ENCODE results near the gene ADGRF5.

Gene ADGRF5

DNA sequence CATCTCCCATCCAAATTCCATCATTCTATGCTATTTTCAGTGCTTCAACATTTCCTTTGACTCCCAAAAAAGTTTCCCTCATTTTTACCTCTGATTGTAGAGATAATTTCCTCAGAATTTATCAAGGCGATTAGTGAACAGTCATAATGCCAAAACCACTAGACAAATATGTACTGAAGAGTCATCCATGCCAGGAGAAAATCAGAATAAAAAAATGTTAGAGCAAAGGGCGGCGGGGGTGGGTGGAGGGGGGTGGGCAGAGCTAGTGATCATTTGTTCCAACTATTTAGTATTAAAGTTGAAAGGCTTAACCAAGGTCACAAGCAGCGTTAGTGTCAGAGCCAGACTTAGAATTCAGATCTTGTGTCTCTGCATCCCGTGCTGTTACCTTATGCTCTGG lies 5.3 kb upstream of the ADGRF5 start:
- no peak for DNase-seq

DNA sequence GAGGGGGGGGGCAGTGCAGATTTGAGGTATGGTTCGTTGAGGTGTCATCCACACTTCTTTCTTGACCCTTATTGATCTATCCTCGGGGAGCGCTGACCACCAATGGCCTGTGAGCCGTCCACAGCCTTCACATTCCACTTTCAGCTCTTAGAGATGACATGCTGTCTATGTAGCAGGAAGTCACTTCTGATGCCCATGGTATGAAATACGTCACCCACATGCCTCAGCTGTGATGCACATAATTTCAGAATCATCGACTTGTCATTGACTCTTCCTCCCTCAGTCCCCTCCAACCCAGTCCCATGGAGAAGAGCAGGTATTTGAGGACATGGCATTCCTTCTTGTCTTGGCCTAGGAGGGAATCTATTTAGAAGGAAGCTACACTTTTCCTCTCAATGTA lies 4.7 kb upstream of the ADGRF5 start:
- no peak for DNase-seq

GRCh38 chr6:46925563-46926253 lies 4.0 kb upstream of the ADGRF5 start:
- DNase-seq = no peak

DNA sequence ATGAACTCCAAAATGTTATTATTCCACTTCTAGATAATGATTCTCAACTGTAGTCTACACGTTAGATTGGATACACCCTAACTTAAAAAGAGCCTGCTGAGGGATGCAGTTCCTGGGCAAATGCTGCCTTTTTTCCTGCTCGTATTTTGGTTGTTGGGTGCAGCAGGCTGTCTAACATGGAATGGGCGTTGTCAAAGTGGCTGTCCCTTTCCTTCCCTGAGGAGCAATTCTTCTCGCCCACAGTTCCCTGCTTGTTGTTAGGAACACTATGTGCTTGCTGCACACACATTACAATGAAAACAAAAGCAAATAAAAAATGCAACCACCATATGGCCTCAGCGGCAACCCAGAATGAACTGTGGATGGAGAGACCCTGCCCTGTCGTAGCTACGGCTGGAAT lies 1.7 kb upstream of the ADGRF5 start:
- no peak for DNase-seq

DNA sequence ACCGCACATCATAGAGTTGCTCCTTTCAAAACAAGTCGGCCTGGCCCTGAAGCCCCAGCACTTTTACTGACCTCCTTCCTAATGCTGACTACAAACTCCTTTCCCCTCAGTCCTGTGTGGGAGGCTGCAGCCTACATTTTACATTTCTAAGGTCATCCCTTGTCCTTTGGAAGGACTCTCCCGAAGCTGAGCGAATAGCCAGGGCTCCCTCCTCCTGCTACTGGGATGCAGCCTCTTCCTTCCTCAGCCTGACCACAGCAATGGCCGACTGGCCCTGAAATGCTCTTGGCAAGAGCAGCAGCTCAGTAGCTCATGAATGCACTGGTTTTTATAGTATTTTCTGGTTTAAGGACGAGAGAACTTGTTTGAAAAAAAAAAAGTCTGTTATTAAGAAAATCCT lies 679 bp downstream of the ADGRF5 start:
- DNase-seq = no peak

- no peak for DNase-seq
These were observed 2.9 kb downstream of the ADGRF5 start for GRCh38 chr6:46918806-46919205.

DNA sequence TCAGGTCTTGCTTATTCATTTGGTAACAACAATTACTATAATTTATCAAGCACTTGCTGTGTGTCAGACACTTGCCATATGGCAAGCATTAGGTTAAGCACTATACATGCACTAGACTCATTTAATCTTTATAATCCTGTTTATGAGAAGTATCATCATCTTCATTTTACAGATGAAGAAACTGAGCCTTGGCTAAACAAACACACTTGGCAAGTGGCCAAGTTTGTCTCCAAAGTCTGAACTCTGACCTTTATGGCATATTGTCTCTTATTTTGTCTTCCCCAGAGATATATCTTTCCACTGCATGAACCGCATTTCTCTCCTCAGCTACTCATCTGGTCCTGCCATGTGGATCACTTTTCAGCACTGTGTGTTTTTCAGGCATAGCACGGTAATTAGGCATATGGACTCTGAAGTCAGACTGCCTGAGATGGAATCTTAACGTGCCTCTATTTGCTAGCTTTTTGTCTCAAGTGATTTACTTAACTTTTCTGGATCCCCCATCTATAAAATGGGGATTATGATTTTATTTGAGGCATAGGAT lies 4.7 kb downstream of the ADGRF5 start:
- no peak for DNase-seq

DNA sequence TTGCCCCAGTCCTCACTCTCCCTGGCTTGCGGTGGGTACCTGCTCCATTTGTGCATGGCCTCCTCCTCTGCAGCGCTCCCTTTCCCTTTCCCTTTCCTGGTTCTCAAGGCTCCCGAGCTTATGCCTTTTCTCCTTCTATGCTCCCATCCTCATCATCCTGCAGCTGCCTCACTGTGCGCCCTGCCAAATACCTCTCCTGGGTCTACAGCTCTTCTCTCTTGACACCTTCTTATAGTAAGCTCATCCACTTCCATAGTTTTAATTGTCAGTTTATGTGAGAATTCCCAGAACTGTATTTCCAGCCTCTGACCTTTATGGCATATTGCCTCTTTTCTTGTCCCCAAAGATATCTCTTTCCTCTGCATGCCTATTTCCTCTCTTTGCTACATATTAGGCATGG lies 5.9 kb downstream of the ADGRF5 start:
- DNase-seq = no peak

GRCh38 chr6:46915380-46915779 lies 6.4 kb downstream of the ADGRF5 start:
- DNase-seq = no peak

DNA sequence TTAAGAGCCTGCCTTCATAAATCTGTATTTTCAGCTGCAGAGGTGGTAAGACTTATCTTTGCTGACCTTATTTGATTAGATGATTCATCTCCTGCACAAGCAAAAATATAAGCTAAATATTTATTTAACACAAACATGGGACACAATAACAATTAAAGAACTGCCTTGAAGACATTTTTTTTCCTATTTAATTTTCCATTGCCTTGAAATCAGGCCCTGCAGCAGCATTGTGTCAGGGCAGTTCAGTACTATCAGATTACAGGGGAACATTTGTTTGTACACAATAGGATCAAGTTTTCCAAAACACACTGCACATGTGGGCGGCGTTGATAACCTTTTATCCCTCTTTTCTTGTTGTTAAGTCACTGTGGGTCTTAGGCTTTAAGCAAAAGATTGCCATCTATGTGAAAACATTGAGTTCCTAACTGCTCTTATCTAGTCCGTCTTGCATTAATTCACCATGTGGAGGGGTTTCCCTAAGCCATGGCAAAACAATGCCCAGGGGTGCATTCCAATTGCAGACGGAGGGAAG lies 7.4 kb downstream of the ADGRF5 start:
- no peak for DNase-seq

DNA sequence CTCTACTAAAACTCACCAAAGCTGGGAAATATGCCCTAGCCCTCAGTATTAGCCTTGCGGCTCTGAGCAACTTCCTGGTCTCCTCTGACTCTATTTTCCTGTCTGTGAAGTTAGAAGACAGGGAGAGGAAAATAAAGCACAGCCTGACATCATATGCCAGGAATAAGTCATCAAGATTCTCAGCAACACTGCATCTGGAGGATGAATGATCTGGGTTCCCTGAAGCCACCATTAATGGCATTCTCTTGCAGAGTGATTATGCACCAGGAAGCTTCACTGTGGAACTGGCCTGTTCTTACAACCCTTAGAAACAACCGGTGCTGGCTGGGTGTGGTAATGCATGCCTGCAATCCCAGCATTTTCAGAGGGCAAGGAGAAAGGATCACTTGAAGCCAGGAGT lies 12.4 kb downstream of the ADGRF5 start:
- DNase-seq = no peak

DNA sequence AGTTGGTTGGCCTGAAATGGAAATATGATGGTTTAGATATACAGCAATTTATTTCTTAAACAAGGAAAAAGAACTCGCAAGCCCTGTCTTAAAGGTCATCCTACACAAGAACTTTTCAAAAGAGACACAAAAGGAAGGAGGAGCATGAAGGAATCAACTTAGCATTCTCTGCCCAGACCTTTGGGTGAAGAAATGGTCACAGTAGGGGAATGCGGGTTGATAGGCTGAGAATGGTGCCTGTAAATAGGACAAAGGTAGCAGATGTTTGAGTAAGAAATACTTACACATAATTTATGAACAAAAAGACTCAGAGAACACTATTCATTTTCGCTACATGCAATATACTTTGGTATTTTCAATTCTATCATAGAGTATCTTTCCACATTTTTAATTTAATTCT lies 15.0 kb downstream of the ADGRF5 start:
- no peak for DNase-seq

GRCh38 chr6:46904117-46904516 lies 17.6 kb downstream of the ADGRF5 start:
- DNase-seq = no peak

GRCh38 chr6:46903175-46903574 lies 18.6 kb downstream of the ADGRF5 start:
- DNase-seq = no peak

GRCh38 chr6:46901882-46902314 lies 19.8 kb downstream of the ADGRF5 start:
- no peak for DNase-seq

GRCh38 chr6:46900266-46900665 lies 21.5 kb downstream of the ADGRF5 start:
- DNase-seq = no peak

DNA sequence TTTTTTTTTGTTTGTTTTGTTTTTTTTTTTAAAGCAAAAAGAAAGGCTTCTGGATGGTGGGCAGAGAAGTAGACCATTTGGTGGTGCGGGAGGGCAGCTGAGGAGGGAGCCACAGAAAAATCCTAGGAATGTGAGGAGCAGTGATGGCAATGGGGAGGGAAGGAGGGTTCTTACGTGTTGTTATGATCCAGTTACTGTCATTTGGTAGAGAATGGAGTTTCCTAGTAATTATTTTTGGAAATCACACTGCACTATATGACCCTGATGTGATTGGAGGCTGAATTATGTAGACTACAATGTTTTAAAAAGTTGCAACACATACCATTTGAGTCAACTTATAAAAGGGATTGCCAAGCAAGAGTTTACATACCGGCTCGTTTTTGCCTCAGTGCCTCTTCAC lies 22.1 kb downstream of the ADGRF5 start:
- DNase-seq = no peak

DNA sequence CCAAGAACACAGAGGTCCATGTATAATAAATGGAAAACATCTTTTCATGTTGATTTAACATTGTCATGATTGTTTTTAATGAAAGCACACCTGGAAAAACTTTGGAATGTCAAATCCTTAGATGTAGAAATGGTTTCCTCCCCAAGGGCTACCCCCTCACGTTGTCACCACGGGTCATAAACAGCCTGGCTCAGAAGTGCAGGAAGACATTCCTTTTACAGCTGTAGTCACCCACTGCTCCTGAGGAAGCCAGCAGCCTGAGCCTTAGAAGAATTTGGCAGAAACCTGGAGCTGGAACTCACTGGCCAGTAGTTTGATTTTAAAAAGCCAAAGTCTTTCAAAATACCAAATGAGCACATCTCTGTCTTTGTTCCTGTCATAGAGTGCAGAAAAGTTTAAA lies 23.7 kb downstream of the ADGRF5 start:
- no peak for DNase-seq

DNA sequence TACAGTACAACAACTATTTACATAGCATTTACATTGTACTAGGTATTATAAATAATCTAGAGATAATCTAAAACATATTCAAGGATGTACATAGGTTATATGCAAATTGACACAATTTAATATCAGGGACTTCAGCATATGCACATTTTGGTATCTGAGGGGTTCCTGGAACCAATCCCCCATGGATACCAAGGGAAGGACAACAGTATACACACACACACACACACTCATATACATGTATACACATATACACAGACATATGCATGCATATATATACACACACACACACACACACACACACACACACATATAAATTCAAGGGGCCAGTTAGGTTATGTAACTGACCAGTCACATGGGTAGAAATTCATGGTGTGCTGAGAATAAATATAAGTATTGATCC lies 24.9 kb downstream of the ADGRF5 start:
- DNase-seq = no peak

- no peak for DNase-seq
These were observed 25.8 kb downstream of the ADGRF5 start for GRCh38 chr6:46895930-46896329.

- DNase-seq = no peak
These were observed 27.3 kb downstream of the ADGRF5 start for GRCh38 chr6:46894433-46894832.

- no peak for DNase-seq
These were observed 28.1 kb downstream of the ADGRF5 start for GRCh38 chr6:46893648-46894047.

GRCh38 chr6:46891252-46891795 lies 30.4 kb downstream of the ADGRF5 start:
- DNase-seq = no peak

DNA sequence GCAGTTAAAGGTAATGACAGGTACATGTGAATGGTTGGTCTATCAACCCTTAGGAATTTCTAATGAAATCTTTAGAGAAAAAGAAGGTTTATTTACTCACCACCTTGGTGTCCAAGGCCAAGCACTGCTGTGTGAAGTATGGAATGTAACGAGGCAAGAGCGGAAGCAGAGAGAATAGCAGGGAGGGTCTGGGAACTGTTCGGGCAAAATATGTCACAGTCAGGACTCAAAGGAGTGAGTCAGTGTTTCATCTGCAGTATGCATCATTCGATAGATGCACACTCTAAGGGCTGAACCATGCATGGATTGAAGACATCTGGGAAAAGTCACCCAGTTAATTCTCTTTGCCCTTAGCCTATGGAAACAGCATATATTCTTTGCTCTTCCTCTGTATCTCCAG lies 33.2 kb downstream of the ADGRF5 start:
- no peak for DNase-seq

DNA sequence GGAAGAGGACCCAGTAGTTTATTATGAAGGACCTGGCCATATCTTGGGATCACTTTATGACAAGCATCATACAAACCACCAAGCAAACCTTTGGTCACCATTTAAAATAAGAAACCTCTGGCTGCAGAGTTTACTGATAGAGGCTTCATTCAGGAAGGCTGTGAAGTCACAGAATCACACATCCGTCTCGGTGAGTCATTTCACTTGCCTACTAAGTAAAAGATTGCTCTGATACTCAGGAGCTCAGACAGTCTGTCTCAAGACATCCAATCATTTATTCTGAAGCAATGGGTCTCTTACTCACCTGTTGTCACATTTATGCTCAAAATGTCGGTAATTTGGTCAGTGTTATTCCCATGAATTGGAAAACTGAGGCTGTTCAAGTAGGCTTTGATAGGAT lies 33.7 kb downstream of the ADGRF5 start:
- DNase-seq = no peak
